Neural cell (in vitro differentiated cells): Measurements from ENCODE around the gene NPFFR1. TPM values are rescaled to one million over a fixed set of nuclear protein-coding genes. Genes with fewer than 3 reads are reported as not detected.

Experiments used
- H2AFZ ChIP-seq: fragments of 200-600, 300-800 bp; sonication (generic), shearing (Covaris generic); 2 replicates; pipeline ENCODE4 v1.6.0; 2014; ENCODE audit warnings: low read depth, mild to moderate bottlenecking, antibody characterized with exemption, low read length, moderate library complexity
- H3F3A ChIP-seq: fragments of 200-600 bp; shearing (Covaris generic); 2 replicates; pipeline ENCODE4 v1.6.1; 2016; ENCODE audit warnings: mild to moderate bottlenecking, moderate library complexity, mixed read lengths, antibody characterized with exemption, low read length; ENCODE audit not compliant: insufficient read depth, poor library complexity, severe bottlenecking
- H3K27ac ChIP-seq: fragments of 200-600, 300-800 bp; sonication (generic), shearing (Covaris generic); 2 replicates; pipeline ENCODE4 v1.5.1; 2014; ENCODE audit warnings: mild to moderate bottlenecking, low read length, moderate library complexity
- H3K27me3 ChIP-seq: fragments of 300-800, 200-600 bp; sonication (generic), shearing (Covaris generic); 2 replicates; pipeline ENCODE4 v1.6.0; 2014; ENCODE audit warnings: mild to moderate bottlenecking, low read depth, low read length, moderate library complexity; ENCODE audit not compliant: insufficient read depth
- H3K36me3 ChIP-seq: fragments of 300-800, 200-600 bp; sonication (generic), shearing (Covaris generic); 2 replicates; pipeline ENCODE4 v1.5.1; 2014; ENCODE audit warnings: mild to moderate bottlenecking, antibody characterized with exemption, low read length, moderate library complexity; ENCODE audit not compliant: insufficient read depth
- H3K4me2 ChIP-seq: fragments of 300-800, 200-600 bp; sonication (generic), shearing (Covaris generic); 2 replicates; pipeline ENCODE4 v1.6.0; 2014; ENCODE audit warnings: mild to moderate bottlenecking, low read length
- H3K4me3 ChIP-seq: fragments of 300-800, 200-600 bp; sonication (generic), shearing (Covaris generic); 2 replicates; pipeline ENCODE4 v1.5.1; 2014; ENCODE audit warnings: mild to moderate bottlenecking, low read length, moderate library complexity
- H3K79me2 ChIP-seq: fragments of 200-600 bp; shearing (Covaris generic); replicated peaks from 2 replicates; pipeline ENCODE4 v1.6.0; 2014; ENCODE audit warnings: mild to moderate bottlenecking, low read length, moderate library complexity; ENCODE audit not compliant: insufficient read depth
- H3K9ac ChIP-seq: fragments of 300-800, 200-600 bp; sonication (generic), shearing (Covaris generic); 2 replicates; pipeline ENCODE4 v1.6.1; 2016; ENCODE audit warnings: mild to moderate bottlenecking, low read length, mixed read lengths
- H3K9me2 ChIP-seq: fragments of 200-600 bp; shearing (Covaris generic); 2 replicates; pipeline ENCODE4 v1.6.1; 2016; ENCODE audit warnings: mild to moderate bottlenecking, low read length, mixed read lengths; ENCODE audit not compliant: insufficient read depth
- H3K9me3 ChIP-seq: fragments of 200-600, 300-800 bp; sonication (generic), shearing (Covaris generic); 2 replicates; pipeline ENCODE4 v1.6.1; 2016; ENCODE audit warnings: mild to moderate bottlenecking, mixed run types, low read length, moderate library complexity, mixed read lengths
- H4K20me1 ChIP-seq: fragments of 200-600 bp; shearing (Covaris generic); 2 replicates; pipeline ENCODE4 v1.6.1; 2016; ENCODE audit warnings: mild to moderate bottlenecking, mixed run types; ENCODE audit not compliant: insufficient read depth
- CTCF ChIP-seq: fragments of 450-650 bp; IDR thresholded peaks from 2 replicates; pipeline ENCODE4 v1.5.1; 2014; ENCODE audit warnings: antibody characterized with exemption, mild to moderate bottlenecking, moderate library complexity; ENCODE audit not compliant: poor library complexity, severe bottlenecking
- EP300 ChIP-seq: fragments of 450-650 bp; conservative IDR thresholded peaks from 2 replicates; pipeline ENCODE4 v1.6.1; 2014; ENCODE audit warnings: antibody characterized with exemption, mild to moderate bottlenecking, moderate library complexity; ENCODE audit not compliant: poor library complexity, severe bottlenecking
- EZH2 ChIP-seq: fragments of 200-600, 300-800 bp; shearing (Covaris generic), sonication (generic); IDR thresholded peaks from 2 replicates; pipeline ENCODE4 v1.6.1; 2014; ENCODE audit warnings: antibody characterized with exemption, low read length, borderline replicate concordance, mild to moderate bottlenecking; ENCODE audit not compliant: insufficient read depth, poor library complexity, severe bottlenecking
- MXI1 ChIP-seq: fragments of 450-650 bp; conservative IDR thresholded peaks from 2 replicates; pipeline ENCODE4 v1.6.1; 2014; ENCODE audit warnings: antibody characterized with exemption, mild to moderate bottlenecking; ENCODE audit not compliant: poor library complexity, severe bottlenecking
- POLR2AphosphoS5 ChIP-seq: IDR thresholded peaks from 2 replicates; pipeline ENCODE4 v1.6.1; 2012
- RAD21 ChIP-seq: fragments of 450-650 bp; conservative IDR thresholded peaks from 2 replicates; pipeline ENCODE4 v1.6.1; 2014; ENCODE audit warnings: antibody characterized with exemption, mild to moderate bottlenecking, moderate library complexity
- REST ChIP-seq: IDR thresholded peaks from 2 replicates; pipeline ENCODE4 v1.6.1; 2012; ENCODE audit warnings: borderline replicate concordance
- SMC3 ChIP-seq: fragments of 450-650 bp; conservative IDR thresholded peaks from 2 replicates; pipeline ENCODE4 v1.6.1; 2014; ENCODE audit warnings: antibody characterized with exemption, mild to moderate bottlenecking, moderate library complexity; ENCODE audit not compliant: poor library complexity
- TAF1 ChIP-seq: IDR thresholded peaks from 2 replicates; pipeline ENCODE4 v1.6.1; 2012; ENCODE audit warnings: low read depth
- polyA plus RNA-seq: library from polyadenylated mRNA; depleted of rRNA; stranded (reverse); fragments of >200 nt; gene quantifications from 2 replicates; pipeline ENCODE4 v1.2.3, GENCODE V29; 2014

The NPFFR1 gene
- polyA plus RNA-seq, 1 donor from 2014 or later: 0.07 TPM

GRCh38 chr10:70299876-70300275, 16.1 kb upstream of the NPFFR1 start:
- H3K9me2 ChIP-seq: no peaks in the 10 kb centered on the region
- no peaks in the 10 kb centered on the region for H3K9me3 ChIP-seq
- TF ChIP-seq CTCF: no peak
- TF ChIP-seq EZH2: no peak
- TF ChIP-seq TAF1: no peak
- TF ChIP-seq POLR2AphosphoS5: no peak
- TF ChIP-seq MXI1: no peak
- no peak for TF ChIP-seq RAD21
- no peak for TF ChIP-seq SMC3
- no peak for TF ChIP-seq EP300
- no peak for TF ChIP-seq REST
- peaks cover 4% of the 10 kb centered on the region for H3K36me3 ChIP-seq
- H2AFZ ChIP-seq: no peak overlapping the region
- no peak overlapping the region for H3K27ac ChIP-seq
- no peak overlapping the region for H3K9ac ChIP-seq
- no peak overlapping the region for H3K4me2 ChIP-seq
- no peaks in the 10 kb centered on the region for H3K27me3 ChIP-seq
- no peaks in the 10 kb centered on the region for H4K20me1 ChIP-seq
- H3F3A ChIP-seq: no peaks in the 10 kb centered on the region
- H3K79me2 ChIP-seq: no peaks in the 10 kb centered on the region
- H3K4me3 ChIP-seq: no peak overlapping the region

- Histone ChIP-seq H3K9ac (no peak overlapping the region), H3K9me2 (no peaks in the 10 kb centered on the region), H3F3A (no peaks in the 10 kb centered on the region), H2AFZ (no peak overlapping the region), H4K20me1 (no peaks in the 10 kb centered on the region), H3K9me3 (no peaks in the 10 kb centered on the region), H3K27me3 (no peaks in the 10 kb centered on the region), H3K36me3 (peaks cover 4% of the 10 kb centered on the region), H3K4me3 (no peak overlapping the region), H3K27ac (no peak overlapping the region), H3K4me2 (no peak overlapping the region), H3K79me2 (no peaks in the 10 kb centered on the region)
- TF ChIP-seq REST: no peak
- no peak for TF ChIP-seq SMC3
- no peak for TF ChIP-seq POLR2AphosphoS5
- no peak for TF ChIP-seq EZH2
- no peak for TF ChIP-seq RAD21
- no peak for TF ChIP-seq MXI1
- no peak for TF ChIP-seq TAF1
- TF ChIP-seq CTCF: no peak
- no peak for TF ChIP-seq EP300
Observed at GRCh38 chr10:70298393-70298792, 14.6 kb upstream of the NPFFR1 start.
